T-helper 1 cell treated with Interleukin-12 subunit alpha and Interleukin-12 subunit beta and Interleukin-4 antibody, amounts not matched to agents 30 μg/mL and 1 μg/mL, for 36 hours (primary cell): ENCODE data around the gene KLF5.
A peak's percentile ranks its signal among the peaks of the same experiment; 100 is the strongest.

ENCODE experiments used
- H3K27ac Mint-ChIP-seq: one replicate; pipeline ENCODE4 v1.8.0; 2021; ENCODE audit warnings: mild to moderate bottlenecking, mixed read lengths
- H3K27me3 Mint-ChIP-seq: one replicate; pipeline ENCODE4 v1.8.0; 2021; ENCODE audit warnings: low read depth, mixed read lengths
- H3K36me3 Mint-ChIP-seq: one replicate; pipeline ENCODE4 v1.8.0; 2021; ENCODE audit warnings: low read depth, mixed read lengths
- H3K4me1 Mint-ChIP-seq: one replicate; pipeline ENCODE4 v1.8.0; 2021; ENCODE audit warnings: low read depth, mixed read lengths
- H3K4me3 Mint-ChIP-seq: one replicate; pipeline ENCODE4 v1.8.0; 2021; ENCODE audit warnings: mild to moderate bottlenecking, moderate library complexity, mixed read lengths
- H3K9me3 Mint-ChIP-seq: one replicate; pipeline ENCODE4 v1.8.0; 2021; ENCODE audit warnings: mixed read lengths

Gene KLF5

GRCh38 chr13:73069206-73069805 lies 10.5 kb downstream of the KLF5 start:
- Mint-ChIP-seq H3K4me1 (peaks cover 5% of the 10 kb centered on the region), H3K9me3 (no peaks in the 10 kb centered on the region), H3K36me3 (no peaks in the 10 kb centered on the region), H3K4me3 (no peak overlapping the region), H3K27me3 (peaks cover 4% of the 10 kb centered on the region), H3K27ac (no peak overlapping the region)

- no peak overlapping the region for H3K27ac Mint-ChIP-seq
- no peaks in the 10 kb centered on the region for H3K9me3 Mint-ChIP-seq
- H3K27me3 Mint-ChIP-seq = peaks cover 4% of the 10 kb centered on the region
- H3K4me3 Mint-ChIP-seq = no peak overlapping the region
- peaks cover 5% of the 10 kb centered on the region for H3K4me1 Mint-ChIP-seq
- H3K36me3 Mint-ChIP-seq = no peaks in the 10 kb centered on the region
Measured at GRCh38 chr13:73070451-73071098, 11.8 kb downstream of the KLF5 start.

GRCh38 chr13:73072239-73072900 lies 13.6 kb downstream of the KLF5 start:
- Mint-ChIP-seq H3K9me3 (no peaks in the 10 kb centered on the region), H3K27me3 (peaks cover 4% of the 10 kb centered on the region), H3K4me3 (no peak overlapping the region), H3K4me1 (peaks cover 5% of the 10 kb centered on the region), H3K36me3 (no peaks in the 10 kb centered on the region), H3K27ac (no peak overlapping the region)

- Mint-ChIP-seq H3K9me3 (no peaks in the 10 kb centered on the region), H3K27ac (no peak overlapping the region), H3K4me1 (peaks cover 5% of the 10 kb centered on the region), H3K27me3 (peaks cover 4% of the 10 kb centered on the region), H3K4me3 (no peak overlapping the region), H3K36me3 (no peaks in the 10 kb centered on the region)
Measured at GRCh38 chr13:73073050-73073449, 14.2 kb downstream of the KLF5 start.

GRCh38 chr13:73074014-73074413 lies 15.2 kb downstream of the KLF5 start:
- H3K27ac Mint-ChIP-seq = no peak overlapping the region
- H3K4me1 Mint-ChIP-seq = peaks cover 5% of the 10 kb centered on the region
- peaks cover 4% of the 10 kb centered on the region for H3K27me3 Mint-ChIP-seq
- H3K9me3 Mint-ChIP-seq = no peaks in the 10 kb centered on the region
- no peaks in the 10 kb centered on the region for H3K36me3 Mint-ChIP-seq
- H3K4me3 Mint-ChIP-seq = peak overlapping the region; percentile 11

GRCh38 chr13:73074926-73075325 lies 16.1 kb downstream of the KLF5 start:
- no peak overlapping the region for H3K27ac Mint-ChIP-seq
- peaks cover 4% of the 10 kb centered on the region for H3K27me3 Mint-ChIP-seq

GRCh38 chr13:73075546-73075945 lies 16.7 kb downstream of the KLF5 start:
- no peak overlapping the region for H3K4me3 Mint-ChIP-seq
- H3K36me3 Mint-ChIP-seq = no peaks in the 10 kb centered on the region
- no peak overlapping the region for H3K27ac Mint-ChIP-seq
- peaks cover 5% of the 10 kb centered on the region for H3K4me1 Mint-ChIP-seq
- no peaks in the 10 kb centered on the region for H3K9me3 Mint-ChIP-seq
- H3K27me3 Mint-ChIP-seq = peaks cover 4% of the 10 kb centered on the region

More at GRCh38 chr13:73074926-73075325, 16.1 kb downstream of the KLF5 start:
- Mint-ChIP-seq H3K4me3 (no peak overlapping the region), H3K36me3 (no peaks in the 10 kb centered on the region), H3K4me1 (peaks cover 5% of the 10 kb centered on the region), H3K9me3 (no peaks in the 10 kb centered on the region)

GRCh38 chr13:73075954-73076353 lies 17.1 kb downstream of the KLF5 start:
- no peak overlapping the region for H3K27ac Mint-ChIP-seq

GRCh38 chr13:73077865-73078264 lies 19.1 kb downstream of the KLF5 start:
- Mint-ChIP-seq H3K4me1 (peaks cover 5% of the 10 kb centered on the region), H3K27ac (no peak overlapping the region), H3K27me3 (peaks cover 5% of the 10 kb centered on the region), H3K4me3 (no peak overlapping the region), H3K36me3 (no peaks in the 10 kb centered on the region), H3K9me3 (no peaks in the 10 kb centered on the region)

More at GRCh38 chr13:73075954-73076353, 17.1 kb downstream of the KLF5 start:
- Mint-ChIP-seq H3K9me3 (no peaks in the 10 kb centered on the region), H3K4me3 (no peak overlapping the region), H3K27me3 (peaks cover 3% of the 10 kb centered on the region), H3K36me3 (no peaks in the 10 kb centered on the region), H3K4me1 (peaks cover 5% of the 10 kb centered on the region)

- no peak overlapping the region for H3K27ac Mint-ChIP-seq
- H3K27me3 Mint-ChIP-seq = peaks cover 5% of the 10 kb centered on the region
Measured at GRCh38 chr13:73079359-73079758, 20.6 kb downstream of the KLF5 start.

GRCh38 chr13:73081256-73081915 lies 22.6 kb downstream of the KLF5 start:
- Mint-ChIP-seq H3K36me3 (no peaks in the 10 kb centered on the region), H3K27ac (no peak overlapping the region), H3K4me1 (no peaks in the 10 kb centered on the region), H3K27me3 (peaks cover 5% of the 10 kb centered on the region), H3K9me3 (no peaks in the 10 kb centered on the region), H3K4me3 (no peak overlapping the region)

More at GRCh38 chr13:73079359-73079758, 20.6 kb downstream of the KLF5 start:
- H3K9me3 Mint-ChIP-seq = no peaks in the 10 kb centered on the region
- no peaks in the 10 kb centered on the region for H3K36me3 Mint-ChIP-seq
- no peak overlapping the region for H3K4me3 Mint-ChIP-seq
- H3K4me1 Mint-ChIP-seq = no peaks in the 10 kb centered on the region

GRCh38 chr13:73082471-73082870 lies 23.7 kb downstream of the KLF5 start:
- Mint-ChIP-seq H3K4me3 (no peak overlapping the region), H3K4me1 (no peaks in the 10 kb centered on the region), H3K36me3 (no peaks in the 10 kb centered on the region), H3K27me3 (peaks cover 5% of the 10 kb centered on the region), H3K27ac (no peak overlapping the region), H3K9me3 (peaks cover 5% of the 10 kb centered on the region)

- H3K9me3 Mint-ChIP-seq = peaks cover 5% of the 10 kb centered on the region
- no peaks in the 10 kb centered on the region for H3K4me1 Mint-ChIP-seq
- H3K27me3 Mint-ChIP-seq = peaks cover 5% of the 10 kb centered on the region
- H3K36me3 Mint-ChIP-seq = no peaks in the 10 kb centered on the region
- H3K4me3 Mint-ChIP-seq = no peak overlapping the region
- H3K27ac Mint-ChIP-seq = no peak overlapping the region
Measured at GRCh38 chr13:73082895-73083294, 24.1 kb downstream of the KLF5 start.

- H3K9me3 Mint-ChIP-seq = peaks cover 5% of the 10 kb centered on the region
- peaks cover 16% of the 10 kb centered on the region for H3K4me1 Mint-ChIP-seq
- H3K36me3 Mint-ChIP-seq = no peaks in the 10 kb centered on the region
- no peaks in the 10 kb centered on the region for H3K27me3 Mint-ChIP-seq
- no peak overlapping the region for H3K27ac Mint-ChIP-seq
- H3K4me3 Mint-ChIP-seq = no peak overlapping the region
Measured at GRCh38 chr13:73088332-73088935, 29.6 kb downstream of the KLF5 start.
